HG03432 (cell line): ENCODE data around the gene BTBD9.

Experiments used
- ATAC-seq: cut with Tn5 transposase; IDR thresholded peaks from one replicate; pipeline ENCODE4 v1.9.1; 2021; ENCODE audit warnings: mild to moderate bottlenecking, moderate library complexity; ENCODE audit not compliant: unreplicated experiment

The BTBD9 gene

DNA sequence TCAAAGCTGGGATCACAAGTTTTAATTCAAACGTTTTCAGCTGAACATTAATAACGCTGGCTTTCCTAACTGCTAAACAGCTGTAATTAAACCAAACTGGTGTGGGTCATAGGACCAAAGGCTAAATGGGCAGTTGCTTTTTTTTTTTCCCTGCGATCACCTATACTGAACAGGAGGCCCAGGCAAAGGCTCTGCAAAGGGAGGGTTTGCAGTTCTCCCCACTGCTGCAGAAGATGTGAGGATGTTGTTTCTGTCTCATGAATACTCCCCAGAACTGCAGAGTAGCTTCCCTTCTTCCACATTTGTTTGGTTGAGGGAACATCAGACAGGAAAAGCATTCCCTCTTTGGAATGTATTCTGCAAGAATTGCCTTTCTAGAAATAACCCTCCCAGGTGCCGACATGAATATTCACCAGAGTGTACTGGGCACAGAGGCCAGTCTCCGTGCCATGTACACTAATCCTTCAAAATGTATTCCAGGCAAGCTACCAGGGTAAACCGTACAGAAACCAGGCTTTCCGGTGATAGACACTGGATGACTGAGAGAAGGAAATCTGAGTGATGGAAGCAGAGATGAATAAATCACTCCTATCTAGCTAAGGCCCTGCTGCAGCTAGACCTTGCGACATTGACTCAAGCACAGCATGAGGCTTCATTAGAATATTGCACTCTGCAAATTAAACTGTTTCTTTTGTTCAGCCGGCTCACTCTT is 370.1 kb downstream of the BTBD9 start:
- ATAC-seq, result no peak

DNA sequence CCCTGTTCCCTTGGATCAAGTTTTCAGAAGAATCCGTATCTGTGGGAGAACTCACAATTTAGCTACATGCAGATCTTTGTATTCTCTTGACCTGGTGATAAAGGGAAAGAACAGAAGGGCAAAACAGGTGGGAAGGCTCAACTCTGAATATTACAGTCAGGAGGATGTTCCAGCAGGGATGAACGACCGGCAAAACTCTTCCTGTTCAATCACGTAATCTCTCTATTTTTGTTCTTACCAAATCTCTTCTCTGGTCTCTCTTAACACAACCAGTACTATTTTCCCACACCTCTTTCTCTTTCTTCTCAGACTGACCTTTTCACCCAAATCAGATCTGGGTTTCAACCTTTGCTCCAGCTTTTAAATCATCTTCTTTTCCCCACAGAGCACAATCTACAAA is 371.4 kb downstream of the BTBD9 start:
- ATAC-seq, result no peak

DNA sequence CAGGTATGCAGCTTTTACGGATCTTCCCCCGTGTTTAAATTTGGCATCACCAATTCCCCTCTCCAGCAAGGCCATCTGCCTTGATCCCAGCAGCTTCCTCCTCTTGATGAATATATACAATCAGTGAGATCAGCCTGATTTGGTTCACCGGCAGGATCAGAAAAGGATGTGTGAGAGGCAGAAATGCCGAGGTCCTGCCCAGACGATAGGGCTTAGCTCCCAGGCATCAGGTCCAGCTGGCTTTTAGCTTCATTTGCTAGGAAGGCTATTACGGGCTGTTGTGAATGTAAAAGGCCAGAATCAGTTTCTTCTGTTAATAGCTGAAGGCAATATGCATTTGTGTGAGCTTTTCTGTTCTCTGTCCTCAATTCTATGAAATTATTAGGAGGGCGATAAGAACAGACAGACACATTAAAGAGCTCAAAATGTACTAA is 372.8 kb downstream of the BTBD9 start:
- no peak for ATAC-seq

DNA sequence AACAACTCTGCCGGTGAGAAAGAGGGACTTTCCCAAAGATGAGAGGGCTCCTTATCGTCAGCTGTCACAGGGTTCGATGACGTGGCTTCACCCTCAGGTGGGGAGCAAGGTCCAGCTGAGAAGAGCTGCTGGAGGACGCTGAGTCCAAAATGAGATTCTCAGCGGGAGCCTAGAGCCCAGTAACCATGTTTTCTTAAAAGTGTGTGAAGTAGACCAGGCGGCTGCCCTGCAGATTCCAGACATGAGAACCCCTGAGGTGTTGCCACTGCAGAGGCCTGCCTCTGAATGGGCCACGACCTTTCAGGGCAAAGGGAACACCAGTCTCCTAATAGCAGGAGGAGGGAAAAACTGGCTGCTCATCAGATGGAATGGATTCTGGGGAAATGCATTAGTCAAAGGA is 375.1 kb downstream of the BTBD9 start:
- no peak for ATAC-seq

DNA sequence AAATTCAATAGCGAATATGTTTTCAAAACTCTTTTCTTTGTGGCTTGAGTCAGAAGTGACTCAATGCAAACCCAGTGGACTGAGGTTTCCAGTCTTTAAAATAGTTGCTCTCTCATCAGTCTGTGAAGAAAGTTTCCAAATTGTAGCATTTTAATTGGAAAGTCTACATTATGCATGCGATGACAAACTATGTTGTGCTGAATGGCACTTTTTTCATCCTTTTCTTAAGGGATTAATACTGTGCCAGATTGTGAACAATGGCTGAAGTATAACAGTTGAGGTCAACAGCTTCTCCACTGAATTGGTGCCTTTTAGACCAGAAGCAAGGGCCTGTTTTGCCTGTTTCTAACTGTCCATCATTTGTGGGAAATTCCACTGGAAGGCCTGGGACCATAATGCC is 377.1 kb downstream of the BTBD9 start:
- no peak for ATAC-seq

DNA sequence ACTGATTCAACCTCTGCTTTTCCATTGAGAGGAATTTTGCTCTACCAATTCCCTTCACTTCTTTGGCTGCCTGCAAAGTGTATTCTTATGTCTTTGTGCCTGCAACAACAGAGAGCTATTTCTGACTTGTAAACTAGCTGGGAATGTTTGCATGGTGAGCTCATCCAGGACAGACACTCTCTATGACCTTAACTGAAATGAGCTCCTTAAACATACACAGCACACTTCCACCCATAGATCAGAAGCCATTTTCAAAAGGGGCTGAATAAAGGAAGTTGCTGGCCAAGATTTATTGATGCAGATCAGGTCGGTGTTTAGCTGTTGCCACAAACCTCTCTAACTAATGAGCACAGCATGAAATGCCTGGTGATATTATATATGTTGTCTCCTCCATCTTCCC is 377.7 kb downstream of the BTBD9 start:
- no peak for ATAC-seq

DNA sequence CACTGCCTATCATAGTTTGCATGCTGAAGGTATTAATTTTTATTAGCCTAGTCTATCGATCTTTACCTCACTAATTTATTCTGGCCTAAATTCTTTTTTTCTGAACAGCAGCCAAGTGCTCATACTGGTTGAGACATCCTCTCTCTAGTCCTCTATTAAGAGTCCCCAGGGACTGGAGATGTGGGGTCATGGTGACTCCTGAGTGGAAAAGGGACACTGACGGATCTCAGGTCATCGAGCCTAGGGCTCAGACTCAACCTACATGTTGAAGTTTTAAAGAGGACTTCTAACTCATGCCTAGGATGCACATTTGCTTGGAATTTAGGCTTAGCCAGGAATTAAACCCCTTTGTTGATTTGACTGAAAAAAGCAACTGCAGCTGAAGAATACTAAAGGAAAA is 378.1 kb downstream of the BTBD9 start:
- no peak for ATAC-seq

DNA sequence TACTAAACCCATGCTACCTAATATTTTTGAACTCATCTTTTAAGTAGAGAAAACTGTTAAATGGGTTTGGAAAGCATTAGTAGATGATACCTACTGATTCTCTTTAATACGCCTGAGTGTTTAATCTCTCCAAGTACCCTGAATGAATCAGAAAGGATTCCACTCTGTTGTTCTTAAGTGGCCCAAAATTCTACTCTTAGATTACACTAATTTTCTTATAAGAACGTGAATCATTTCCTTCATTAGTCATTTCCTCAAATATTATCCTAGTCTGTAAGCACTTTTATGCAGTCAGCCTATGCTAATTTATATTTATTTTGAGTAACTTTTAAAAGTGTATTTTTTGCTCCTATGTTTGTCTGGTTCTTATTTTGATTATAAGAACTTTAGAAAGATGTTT is 380.0 kb downstream of the BTBD9 start:
- ATAC-seq, result no peak

DNA sequence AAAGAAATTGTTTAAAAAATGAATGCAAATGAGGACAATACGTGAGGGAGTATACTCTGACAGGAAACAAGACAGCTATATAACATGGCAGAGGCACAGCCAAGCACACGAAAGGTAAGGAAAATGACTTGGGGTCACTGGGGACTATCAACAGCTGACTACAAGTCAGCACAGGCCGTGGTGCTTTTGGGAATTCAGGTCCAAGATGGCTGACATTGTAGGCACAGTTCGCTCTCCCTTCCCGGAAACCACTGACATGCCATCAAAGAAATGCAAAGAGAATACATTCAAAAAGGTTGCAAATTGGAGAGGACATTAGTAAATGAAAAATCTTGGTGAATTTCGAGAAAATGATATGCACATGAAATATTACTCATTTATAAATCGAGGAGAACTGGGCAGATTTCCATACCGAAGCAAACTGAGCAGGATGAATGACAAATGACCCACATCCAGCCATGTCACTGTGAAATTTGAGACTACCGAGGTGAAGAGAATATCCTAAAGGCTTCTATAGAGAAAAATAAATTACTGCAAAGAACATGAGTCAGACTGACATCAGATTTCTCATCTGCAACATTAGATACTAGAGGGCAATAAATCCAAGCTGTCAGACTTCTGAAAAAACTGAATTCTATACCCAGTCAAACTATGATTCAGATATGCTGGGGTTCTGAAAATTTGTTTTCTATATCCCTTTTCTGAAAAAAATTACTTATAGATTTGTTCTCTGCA is 391.1 kb downstream of the BTBD9 start:
- no peak for ATAC-seq

DNA sequence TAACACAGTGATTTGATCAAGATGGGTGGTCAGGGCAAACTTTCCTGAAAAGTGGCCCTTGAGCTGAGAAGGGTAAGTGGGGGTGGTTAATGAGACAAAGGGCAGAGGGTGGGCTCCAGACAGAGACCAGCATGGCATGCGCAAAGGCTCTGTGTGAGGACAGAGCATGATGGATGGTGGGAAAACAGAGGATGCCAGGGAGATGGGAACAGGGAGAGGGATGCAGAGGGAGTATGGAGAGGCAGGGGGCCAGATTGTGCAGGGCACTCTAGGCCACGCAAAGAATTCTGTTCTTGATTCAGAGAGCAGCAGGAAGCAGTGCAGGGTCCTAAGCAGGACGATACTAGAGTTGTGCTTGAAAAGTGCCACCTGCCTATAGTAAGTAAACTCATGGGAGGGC is 394.4 kb downstream of the BTBD9 start:
- ATAC-seq, result no peak

DNA sequence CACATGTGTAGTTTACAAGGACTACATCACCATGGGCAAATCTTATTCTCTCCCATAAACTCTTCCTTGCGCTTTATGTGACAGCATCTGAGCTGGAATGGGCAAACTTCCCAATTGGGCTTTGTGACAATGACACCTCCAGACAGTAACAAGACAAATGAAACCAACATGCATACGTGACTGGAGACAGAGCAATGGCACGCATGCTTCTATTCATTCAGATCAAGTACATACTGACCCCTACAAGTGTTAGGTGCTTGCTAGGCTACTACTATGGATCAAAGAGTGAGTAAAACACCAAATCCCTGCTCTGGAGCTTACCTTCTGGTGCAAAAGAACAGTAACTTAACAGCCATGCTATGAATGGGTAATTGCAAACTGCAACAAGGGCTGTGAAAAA is 394.9 kb downstream of the BTBD9 start:
- no peak for ATAC-seq

DNA sequence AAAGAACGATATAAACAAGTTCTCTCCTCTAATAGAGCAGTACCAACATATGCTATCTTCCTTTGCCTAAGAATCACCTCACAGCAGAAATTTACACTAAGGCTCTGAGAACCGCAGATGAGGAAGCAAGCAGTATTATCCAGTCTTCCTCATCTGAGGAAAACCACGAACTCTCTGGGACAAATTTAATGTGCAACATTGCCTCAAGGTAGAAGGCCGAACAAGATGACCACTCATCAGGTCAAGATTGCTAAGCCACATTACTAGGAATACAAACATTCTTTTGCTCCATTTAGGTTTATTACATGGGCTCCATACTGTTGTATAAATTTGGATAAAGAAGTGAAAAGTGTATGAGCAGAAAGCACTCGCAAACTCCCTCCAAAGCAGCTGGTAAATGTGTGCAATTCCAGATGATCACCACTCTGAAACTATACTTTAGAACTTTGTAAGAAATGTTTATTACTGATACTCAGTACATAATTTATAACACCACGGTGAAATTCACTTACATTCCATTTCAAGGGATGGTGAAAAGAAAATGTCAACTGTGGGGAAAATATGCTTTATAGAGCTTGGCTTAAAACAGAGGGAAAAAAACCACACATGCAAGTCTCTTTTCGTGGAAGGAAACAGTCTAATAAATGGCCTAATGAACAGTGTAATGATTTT is 398.4 kb downstream of the BTBD9 start:
- ATAC-seq, result no peak

DNA sequence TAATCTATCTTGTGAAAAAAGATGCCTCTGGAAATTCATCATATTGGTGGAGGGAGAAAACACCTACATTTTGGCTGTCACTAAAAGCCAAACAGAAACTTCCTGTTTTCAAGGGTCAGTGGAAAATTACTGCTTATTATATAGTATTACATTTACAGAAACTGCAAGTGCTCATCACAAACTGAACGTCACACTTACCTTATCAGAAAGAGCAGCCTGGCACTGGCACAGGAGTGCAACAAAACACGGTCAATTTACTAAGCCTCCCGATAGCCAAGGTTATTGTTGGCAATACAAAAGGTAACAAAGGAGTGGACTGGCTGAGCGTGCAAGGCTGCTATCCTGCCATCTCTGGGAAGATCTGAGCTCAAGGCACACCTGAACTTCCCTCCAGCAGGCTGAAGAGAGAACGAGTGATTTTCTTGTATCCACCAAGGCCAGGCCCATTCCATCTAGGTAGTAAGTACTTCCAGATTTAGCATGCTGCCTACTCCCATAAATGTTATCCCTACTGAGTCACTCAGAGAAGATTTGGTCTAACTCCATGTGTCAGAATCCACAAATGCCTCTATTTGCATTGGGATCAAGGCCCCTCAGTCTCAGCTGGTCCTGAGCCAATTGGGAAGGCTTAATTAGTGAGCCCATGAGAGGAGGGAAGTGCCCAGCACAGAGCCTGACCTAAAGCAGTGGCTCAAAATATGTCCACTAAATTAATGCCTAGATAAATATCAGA is 399.8 kb downstream of the BTBD9 start:
- ATAC-seq, result no peak

DNA sequence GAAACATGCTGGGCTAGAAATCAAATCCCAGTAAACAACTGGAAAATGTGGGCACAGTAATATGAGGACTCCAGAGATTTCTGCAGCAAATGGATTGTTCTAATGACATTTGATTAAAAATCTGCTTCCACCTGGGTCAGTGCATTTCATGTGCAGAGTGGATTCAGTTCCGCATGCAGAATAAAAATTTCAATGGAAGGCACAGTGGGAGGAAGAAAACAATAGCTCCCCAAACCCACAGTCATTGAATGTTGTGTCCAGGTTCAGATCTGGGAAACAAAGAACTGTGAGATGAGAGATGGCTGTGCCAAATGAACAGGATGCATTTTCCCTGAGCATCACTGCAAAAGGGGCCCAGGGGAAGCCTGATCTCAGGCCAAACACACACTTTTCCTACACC is 403.1 kb downstream of the BTBD9 start:
- no peak for ATAC-seq

DNA sequence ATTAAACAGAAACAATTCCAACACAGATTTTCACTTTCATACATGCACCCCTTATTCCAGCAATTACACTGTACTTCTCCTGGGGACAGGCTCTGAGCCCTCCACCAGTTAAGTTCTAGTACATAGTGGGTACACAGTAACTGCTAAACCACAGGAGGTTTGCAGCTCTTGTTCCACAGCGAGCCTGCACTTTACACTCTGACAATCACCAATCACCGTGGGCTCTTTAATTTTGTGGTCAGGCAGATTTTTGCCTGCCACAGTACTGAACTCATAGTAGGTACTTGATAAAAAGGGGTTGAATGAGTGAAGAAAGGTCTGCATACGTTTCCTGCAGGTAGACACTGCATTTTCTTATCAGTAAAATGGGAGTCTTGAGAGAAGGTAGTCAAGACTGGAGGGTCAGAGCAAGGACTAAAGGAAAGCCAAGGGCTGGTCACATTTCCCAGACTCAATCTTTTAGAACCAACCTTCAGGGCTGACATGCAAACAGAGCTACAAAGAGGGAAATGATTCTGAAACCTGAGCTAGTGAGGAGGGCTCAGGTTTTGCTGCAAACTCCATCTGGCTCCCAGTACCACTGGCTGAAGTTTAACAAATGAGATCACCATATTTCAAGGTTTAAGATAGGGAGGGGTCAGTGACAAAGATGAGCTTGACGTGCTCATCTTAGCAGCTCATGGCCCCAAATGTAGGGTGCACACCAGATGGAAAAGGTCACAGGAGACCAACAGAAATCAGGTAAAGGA is 404.6 kb downstream of the BTBD9 start:
- peak; percentile 84 for ATAC-seq

DNA sequence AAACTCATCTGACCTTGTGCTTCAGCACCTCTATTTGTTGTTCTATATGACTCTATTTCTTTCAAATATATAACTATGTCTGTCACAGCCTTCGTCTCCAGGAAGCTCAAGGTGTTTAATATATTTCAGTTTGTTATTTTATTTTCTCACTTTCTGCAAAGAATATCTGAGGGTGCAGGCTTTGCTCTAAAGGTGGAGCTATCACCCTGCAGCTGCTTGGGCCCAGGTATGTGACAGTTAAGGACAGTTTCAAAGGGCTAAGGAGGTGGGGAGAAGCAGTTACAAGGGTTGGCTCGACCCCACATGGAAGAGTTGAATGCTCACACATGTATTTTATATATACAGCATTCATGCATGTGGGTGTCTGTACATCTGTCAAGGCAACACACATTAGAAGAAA is 405.6 kb downstream of the BTBD9 start:
- ATAC-seq, result no peak

DNA sequence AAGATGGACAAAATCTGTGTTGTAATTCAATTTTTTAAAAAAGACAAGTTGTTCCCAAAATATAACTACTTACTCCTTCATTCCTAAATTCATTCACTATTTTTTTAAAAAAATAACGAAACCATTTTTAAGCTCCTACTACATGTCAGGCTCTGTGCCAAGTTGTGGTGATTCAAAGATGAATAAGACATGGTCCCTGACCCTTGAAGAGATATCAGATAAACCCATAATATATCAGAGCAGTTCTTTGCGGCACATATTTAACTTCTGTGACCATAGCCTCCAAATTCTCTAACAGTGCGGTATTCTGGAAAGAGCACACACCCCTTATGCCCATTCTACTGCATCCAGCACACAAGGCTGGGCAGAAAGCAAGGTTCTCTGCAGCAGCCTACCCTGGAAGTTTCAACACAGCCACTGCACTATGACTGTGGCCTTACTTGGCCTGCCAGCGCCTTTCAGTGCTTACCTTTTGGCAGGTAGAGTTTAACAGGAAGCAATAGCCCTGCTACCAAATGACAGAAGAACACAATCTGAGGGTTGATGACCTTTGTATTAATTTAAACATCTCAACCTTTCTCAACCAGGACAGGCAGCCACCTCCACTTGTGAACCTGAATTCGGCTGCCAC is 406.5 kb downstream of the BTBD9 start:
- no peak for ATAC-seq

DNA sequence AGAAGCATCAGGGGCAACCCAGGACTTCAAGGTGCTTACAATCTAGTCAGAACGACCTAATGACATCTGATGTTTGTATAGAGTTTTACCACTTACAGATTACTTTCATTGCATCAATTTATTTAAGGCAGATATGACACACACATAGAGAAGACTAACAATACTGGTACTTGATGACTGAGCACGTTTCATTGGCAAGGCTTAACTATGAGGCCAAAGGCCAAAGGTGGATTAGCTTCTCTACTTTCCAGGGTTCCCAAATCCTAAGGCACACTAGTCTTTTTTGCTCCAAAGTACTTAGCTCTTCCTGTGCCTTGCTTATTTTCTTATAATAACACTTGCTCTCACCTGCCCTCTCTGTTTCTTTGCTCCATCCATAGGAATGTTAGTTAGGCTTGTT is 414.0 kb downstream of the BTBD9 start:
- no peak for ATAC-seq

DNA sequence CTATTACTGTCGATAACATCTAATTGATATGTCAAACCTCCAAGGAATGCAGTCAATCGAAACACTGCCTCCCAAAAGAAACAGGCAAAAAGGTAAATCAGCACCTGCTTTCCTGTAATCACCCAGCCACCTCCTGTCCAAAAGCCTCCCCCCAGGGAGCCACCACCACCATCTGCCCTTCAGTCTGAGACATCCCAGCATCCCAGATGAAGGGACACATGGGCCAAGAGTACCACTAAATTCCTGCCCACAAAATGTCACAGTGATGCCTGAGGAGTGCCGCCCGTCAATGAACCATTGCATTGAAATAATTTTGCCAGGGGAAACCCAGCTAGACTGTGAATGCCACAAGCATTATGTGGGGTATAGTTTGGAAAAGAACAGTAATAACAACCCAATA is 418.5 kb downstream of the BTBD9 start:
- no peak for ATAC-seq

DNA sequence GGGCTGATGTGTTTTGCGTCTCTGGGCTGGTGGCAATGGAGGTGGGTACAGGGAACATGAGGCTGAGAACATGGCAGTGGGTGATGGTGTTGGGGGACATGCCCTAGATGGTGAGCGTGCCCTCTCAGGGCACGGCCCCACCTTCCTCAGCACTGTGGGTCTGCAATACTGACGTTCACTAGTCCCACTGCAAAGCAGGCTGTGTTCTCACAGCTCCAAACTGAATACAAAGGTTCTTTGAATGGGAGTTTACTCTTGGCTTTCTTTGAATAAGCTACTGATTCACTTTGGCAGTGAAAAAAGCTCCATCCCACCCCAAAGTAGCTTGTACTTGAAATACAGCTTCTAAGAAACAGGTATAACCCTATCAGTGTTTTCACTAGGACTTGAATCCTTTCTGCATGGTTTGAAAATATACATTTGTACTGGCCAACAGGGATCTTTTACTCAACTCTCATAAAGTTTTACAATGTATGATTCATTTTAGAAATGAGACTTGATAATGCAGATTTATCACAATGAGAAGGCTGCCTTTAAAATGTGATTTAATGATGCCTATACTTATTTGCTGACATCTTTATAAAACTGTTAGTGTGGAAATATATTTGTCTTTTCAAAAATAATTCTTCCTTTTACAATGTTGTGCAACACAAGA is 419.5 kb downstream of the BTBD9 start:
- ATAC-seq, result no peak
